Right cardiac atrium (tissue), 5 donors: Measurements from ENCODE around the gene PARVA. TPM values are rescaled to one million over a fixed set of nuclear protein-coding genes. Genes with fewer than 3 reads are reported as not detected.

ENCODE experiments used
- ATAC-seq, 2 donors: fragments of 200-7000 bp; cut with Tn5 transposase; one replicate each; pipeline versions ENCODE4 v1.8.0 to v1.9.1; 2020; ENCODE audit warnings: moderate library complexity in 2 of 2, mild to moderate bottlenecking in 1 of 2
- DNase-seq, 3 donors: peaks; one replicate each; pipeline ENCODE4 v3.0.0-alpha.2; 2020
- H3K27ac ChIP-seq: one replicate; pipeline ENCODE4 v1.5.1; 2013; ENCODE audit warnings: mild to moderate bottlenecking, low read length, control low read depth, moderate library complexity
- H3K27me3 ChIP-seq: one replicate; pipeline ENCODE4 v1.6.1; 2013; ENCODE audit not compliant: control insufficient read depth, insufficient read depth
- H3K4me1 ChIP-seq: one replicate; pipeline ENCODE4 v1.6.1; 2013; ENCODE audit warnings: low read length; ENCODE audit not compliant: control insufficient read depth, insufficient read depth
- H3K4me3 ChIP-seq: one replicate; pipeline ENCODE4 v1.5.1; 2013; ENCODE audit warnings: low read length, control low read depth
- H3K9me3 ChIP-seq: one replicate; pipeline ENCODE4 v1.6.1; 2013; ENCODE audit warnings: low read length; ENCODE audit not compliant: control insufficient read depth
- WGBS: extraction: QIAGEN DNeasy Blood & Tissue Kit; methylation state at CpG from one replicate; pipeline ENCODE4 v1.1.7; 2013; 5-methylcytosine and 5-hydroxymethylcytosine counted together
- intact Hi-C, 4 donors: fragments of 100-400 bp; cut with DNase I; formaldehyde crosslinking; loops; one replicate each; pipeline versions ENCODE4 v1.11.0 to v1.14.0; 2022 to 2023
- polyA plus RNA-seq: library from polyadenylated mRNA; stranded (reverse); fragments of 200-250 nt; gene quantifications from one replicate; pipeline ENCODE4 v1.2.3, GENCODE V29; 2013
- total RNA-seq, 4 donors: library from RNA; stranded (reverse); fragmentation: NEBNext Ultra II Directional; extraction: Animal tissue kit (Norgen Biotek cat#: 25700); gene quantifications; one replicate each; pipeline ENCODE4 v1.2.1, GENCODE V29; 2021
- donor health status: healthy with polysubstance abuse.
- donor health status: DM: no; HTN: yes; CAD: no.
- donor health status: DM: no; HTN: no; CAD: no.
- donor health status: DM: no; HTN: yes; CAD: no; lungs with severe emphysema.
- donor health status: DM: yes; HTN: yes; CAD: no.

PARVA gene
- total and polyA plus RNA-seq, 5 donors = 30.6 to 116 (median 71.2) TPM

- peaks cover 3% of the 10 kb centered on the region for H3K4me1 ChIP-seq
- DNase-seq (no peak), ATAC-seq (no peak)
- WGBS = 58% methylated on average over 3 of the region's 3 CpGs
- no peaks in the 10 kb centered on the region for H3K27me3 ChIP-seq
- H3K27ac ChIP-seq = no peak overlapping the region
- no peak overlapping the region for H3K4me3 ChIP-seq
- no peaks in the 10 kb centered on the region for H3K9me3 ChIP-seq
- intact Hi-C loops = no loop called here
Observed at GRCh38 chr11:12559011-12559410, 181.6 kb downstream of the PARVA start.

- intact Hi-C loops = no loop called here
- DNase-seq (no peak), ATAC-seq (peak; percentile 23 to 54)
- peaks cover 3% of the 10 kb centered on the region for H3K4me1 ChIP-seq
- 66% methylated on average over 3 of the region's 3 CpGs for WGBS
- H3K9me3 ChIP-seq = no peaks in the 10 kb centered on the region
- H3K4me3 ChIP-seq = no peak overlapping the region
- H3K27me3 ChIP-seq = no peaks in the 10 kb centered on the region
- no peak overlapping the region for H3K27ac ChIP-seq
Observed at GRCh38 chr11:12560362-12560761, 183.0 kb downstream of the PARVA start.

- 46% methylated on average over 2 of the region's 2 CpGs for WGBS
- H3K27ac ChIP-seq = peak overlapping the region; percentile 3
Observed at GRCh38 chr11:12560861-12561260, 183.5 kb downstream of the PARVA start.

GRCh38 chr11:12564012-12564411, 186.6 kb downstream of the PARVA start:
- Histone ChIP-seq H3K9me3 (peaks cover 2% of the 10 kb centered on the region), H3K27ac (no peak overlapping the region), H3K27me3 (no peaks in the 10 kb centered on the region), H3K4me1 (no peaks in the 10 kb centered on the region), H3K4me3 (no peak overlapping the region)
- ATAC-seq (no peak), DNase-seq (no peak)
- intact Hi-C loops = no loop called here

More at GRCh38 chr11:12560861-12561260, 183.5 kb downstream of the PARVA start:
- H3K9me3 ChIP-seq = no peaks in the 10 kb centered on the region
- DNase-seq (no peak), ATAC-seq (no peak)
- H3K4me3 ChIP-seq = no peak overlapping the region
- H3K4me1 ChIP-seq = peaks cover 3% of the 10 kb centered on the region
- no peaks in the 10 kb centered on the region for H3K27me3 ChIP-seq
- intact Hi-C loops = no loop called here

GRCh38 chr11:12565406-12565805, 188.0 kb downstream of the PARVA start:
- H3K4me1 ChIP-seq = no peaks in the 10 kb centered on the region
- no peak overlapping the region for H3K4me3 ChIP-seq
- no peak overlapping the region for H3K27ac ChIP-seq
- DNase-seq (no peak), ATAC-seq (no peak)
- H3K9me3 ChIP-seq = peaks cover 2% of the 10 kb centered on the region
- H3K27me3 ChIP-seq = no peaks in the 10 kb centered on the region
- WGBS = 64% methylated on average over 3 of the region's 3 CpGs
- intact Hi-C loops = no loop called here

- H3K4me1 ChIP-seq = no peaks in the 10 kb centered on the region
- H3K27ac ChIP-seq = no peak overlapping the region
- peaks cover 2% of the 10 kb centered on the region for H3K9me3 ChIP-seq
- intact Hi-C loops = no loop called here
- H3K27me3 ChIP-seq = no peaks in the 10 kb centered on the region
- no peak for ATAC-seq
- DNase-seq = no peak
- H3K4me3 ChIP-seq = no peak overlapping the region
- WGBS = 68% methylated on average over 4 of the region's 4 CpGs
Observed at GRCh38 chr11:12567746-12568460, 190.5 kb downstream of the PARVA start.

- H3K27ac ChIP-seq = no peak overlapping the region
- DNase-seq (no peak), ATAC-seq (no peak)
- peaks cover 2% of the 10 kb centered on the region for H3K9me3 ChIP-seq
- intact Hi-C loops = no loop called here
- H3K4me1 ChIP-seq = no peaks in the 10 kb centered on the region
- no peaks in the 10 kb centered on the region for H3K27me3 ChIP-seq
- WGBS = 97% methylated on average over 1 of the region's 1 CpG
- no peak overlapping the region for H3K4me3 ChIP-seq
Observed at GRCh38 chr11:12569499-12570425, 192.4 kb downstream of the PARVA start.

GRCh38 chr11:12573707-12574485, 196.5 kb downstream of the PARVA start:
- WGBS = 88% methylated on average over 1 of the region's 1 CpG
- intact Hi-C loops = no loop called here
- ATAC-seq (no peak), DNase-seq (no peak)
- Histone ChIP-seq H3K27me3 (no peaks in the 10 kb centered on the region), H3K9me3 (no peaks in the 10 kb centered on the region), H3K27ac (no peak overlapping the region), H3K4me1 (no peaks in the 10 kb centered on the region), H3K4me3 (no peak overlapping the region)

- ATAC-seq (no peak), DNase-seq (no peak)
- no peaks in the 10 kb centered on the region for H3K4me1 ChIP-seq
- 84% methylated on average over 6 of the region's 6 CpGs for WGBS
- H3K27ac ChIP-seq = no peak overlapping the region
- H3K4me3 ChIP-seq = no peak overlapping the region
- intact Hi-C loops = no loop called here
- no peaks in the 10 kb centered on the region for H3K9me3 ChIP-seq
- no peaks in the 10 kb centered on the region for H3K27me3 ChIP-seq
Observed at GRCh38 chr11:12577725-12578644, 200.6 kb downstream of the PARVA start.

GRCh38 chr11:12581416-12581815, 204.0 kb downstream of the PARVA start:
- Histone ChIP-seq H3K4me3 (no peak overlapping the region), H3K27me3 (no peaks in the 10 kb centered on the region), H3K9me3 (no peaks in the 10 kb centered on the region), H3K27ac (no peak overlapping the region), H3K4me1 (no peaks in the 10 kb centered on the region)
- no peak for DNase-seq
- 82% methylated on average over 3 of the region's 3 CpGs for WGBS
- no peak for ATAC-seq
- intact Hi-C loops = no loop called here
